ENCODE results near the gene BANF1.

Gene BANF1

DNA sequence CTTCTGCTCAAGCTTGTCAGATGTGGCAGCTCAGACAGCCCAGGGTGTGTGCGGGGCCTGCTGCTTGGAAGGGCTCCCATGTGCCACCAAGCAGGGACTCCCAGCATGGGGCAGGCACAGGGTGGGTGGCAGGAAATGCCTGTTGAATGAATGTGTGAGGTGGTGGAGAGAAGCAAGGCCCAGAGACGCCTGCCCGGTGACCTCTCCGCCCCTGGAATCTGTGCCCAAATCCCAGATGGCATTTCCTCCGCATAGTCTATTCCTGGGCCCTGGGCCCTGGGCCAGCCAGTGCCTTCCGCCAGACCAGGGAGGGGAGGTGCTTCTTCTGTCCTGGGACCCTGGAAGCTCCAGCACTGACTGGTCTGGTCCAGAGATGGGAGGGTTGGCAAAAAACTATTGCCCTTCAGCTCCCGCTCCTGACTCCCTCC is 13.2 kb downstream of the BANF1 start:
- TF ChIP-seq, protein P1, sequence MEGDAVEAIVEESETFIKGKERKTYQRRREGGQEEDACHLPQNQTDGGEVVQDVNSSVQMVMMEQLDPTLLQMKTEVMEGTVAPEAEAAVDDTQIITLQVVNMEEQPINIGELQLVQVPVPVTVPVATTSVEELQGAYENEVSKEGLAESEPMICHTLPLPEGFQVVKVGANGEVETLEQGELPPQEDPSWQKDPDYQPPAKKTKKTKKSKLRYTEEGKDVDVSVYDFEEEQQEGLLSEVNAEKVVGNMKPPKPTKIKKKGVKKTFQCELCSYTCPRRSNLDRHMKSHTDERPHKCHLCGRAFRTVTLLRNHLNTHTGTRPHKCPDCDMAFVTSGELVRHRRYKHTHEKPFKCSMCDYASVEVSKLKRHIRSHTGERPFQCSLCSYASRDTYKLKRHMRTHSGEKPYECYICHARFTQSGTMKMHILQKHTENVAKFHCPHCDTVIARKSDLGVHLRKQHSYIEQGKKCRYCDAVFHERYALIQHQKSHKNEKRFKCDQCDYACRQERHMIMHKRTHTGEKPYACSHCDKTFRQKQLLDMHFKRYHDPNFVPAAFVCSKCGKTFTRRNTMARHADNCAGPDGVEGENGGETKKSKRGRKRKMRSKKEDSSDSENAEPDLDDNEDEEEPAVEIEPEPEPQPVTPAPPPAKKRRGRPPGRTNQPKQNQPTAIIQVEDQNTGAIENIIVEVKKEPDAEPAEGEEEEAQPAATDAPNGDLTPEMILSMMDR (IDR thresholded peaks at IDR 0.05): no peak

DNA sequence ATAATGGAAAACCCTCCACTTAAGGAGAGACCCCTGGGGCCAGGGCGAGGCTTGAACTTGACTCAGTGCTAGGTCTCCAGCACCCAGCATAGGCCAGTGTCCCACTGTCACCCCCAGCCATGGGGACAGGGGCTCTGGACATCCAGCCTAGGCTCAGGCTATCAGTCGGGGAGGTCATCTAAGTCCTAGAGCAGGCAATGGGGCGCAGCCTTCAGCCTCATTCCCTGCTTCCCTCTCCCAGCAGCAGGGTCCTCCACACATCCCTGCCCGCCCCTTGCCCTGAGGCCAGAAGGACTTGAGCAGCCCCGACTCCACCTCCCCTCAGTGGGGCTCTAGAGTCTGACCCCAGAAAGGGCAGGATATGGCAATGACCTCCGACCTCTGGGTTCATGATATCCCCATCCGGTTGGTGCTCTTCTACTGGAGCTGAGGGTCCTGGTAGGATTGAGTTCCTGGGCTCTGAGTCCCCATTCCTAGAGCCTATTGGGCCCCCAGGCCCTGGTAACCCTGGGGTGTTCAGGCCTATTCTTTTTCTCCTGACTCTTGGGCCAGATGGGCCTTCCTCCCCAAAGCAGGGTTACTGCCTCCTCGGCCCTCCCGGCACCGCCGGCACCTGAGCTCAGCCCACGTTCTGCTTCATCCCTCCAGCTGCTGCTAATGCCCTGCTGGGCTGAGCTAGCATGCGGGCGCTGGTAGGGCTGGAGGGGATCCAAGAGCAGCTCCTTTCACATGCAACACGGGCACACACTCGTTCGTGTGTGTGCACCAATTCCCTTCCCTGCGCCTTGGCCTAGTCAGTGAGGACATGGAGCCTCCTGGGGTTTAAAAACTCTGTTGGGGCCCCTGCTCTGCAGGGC is 13.9 kb downstream of the BANF1 start:
- TF ChIP-seq, protein P1 (IDR thresholded peaks at IDR 0.05): no peak

DNA sequence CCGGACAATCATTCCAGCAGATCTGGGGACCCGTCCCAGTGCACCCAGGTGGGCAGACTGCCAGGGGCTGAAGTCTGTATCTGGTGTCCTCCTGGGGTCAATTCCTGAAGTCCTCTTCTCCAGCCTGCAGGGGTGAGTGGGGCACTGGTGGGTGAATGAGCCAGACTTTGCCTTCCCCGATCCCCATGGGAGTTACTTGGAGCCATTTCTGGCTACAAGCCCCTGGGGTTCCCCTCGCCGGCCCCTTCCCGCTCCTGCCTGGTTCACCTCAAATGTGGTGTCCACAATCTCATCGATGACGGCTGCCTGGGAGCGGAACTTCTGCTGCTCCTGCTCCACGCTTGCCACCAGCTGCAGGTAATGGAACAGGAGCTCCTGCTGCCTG is 14.5 kb downstream of the BANF1 start:
- TF ChIP-seq, protein P1 (IDR thresholded peaks at IDR 0.05): no peak

DNA sequence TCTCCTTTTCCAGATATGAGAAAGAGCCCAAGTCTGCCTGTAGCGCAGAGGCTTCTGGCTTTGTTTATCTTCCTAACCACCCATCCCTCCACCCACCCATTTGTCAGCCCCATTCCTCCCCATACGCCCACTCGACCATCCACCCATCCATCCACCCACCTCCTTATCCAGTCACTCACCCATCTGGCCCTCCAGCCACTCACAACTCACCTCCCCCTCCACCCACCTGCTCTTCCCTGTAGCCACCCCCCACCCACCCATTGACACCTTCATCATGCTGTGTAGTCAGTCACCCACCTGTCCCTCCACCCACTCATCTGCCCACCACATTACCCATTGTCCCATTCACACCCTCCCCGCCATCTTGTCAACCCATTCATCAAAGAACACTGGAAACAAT is 15.0 kb downstream of the BANF1 start:
- TF ChIP-seq, protein P1 (IDR thresholded peaks at IDR 0.05): no peak

DNA sequence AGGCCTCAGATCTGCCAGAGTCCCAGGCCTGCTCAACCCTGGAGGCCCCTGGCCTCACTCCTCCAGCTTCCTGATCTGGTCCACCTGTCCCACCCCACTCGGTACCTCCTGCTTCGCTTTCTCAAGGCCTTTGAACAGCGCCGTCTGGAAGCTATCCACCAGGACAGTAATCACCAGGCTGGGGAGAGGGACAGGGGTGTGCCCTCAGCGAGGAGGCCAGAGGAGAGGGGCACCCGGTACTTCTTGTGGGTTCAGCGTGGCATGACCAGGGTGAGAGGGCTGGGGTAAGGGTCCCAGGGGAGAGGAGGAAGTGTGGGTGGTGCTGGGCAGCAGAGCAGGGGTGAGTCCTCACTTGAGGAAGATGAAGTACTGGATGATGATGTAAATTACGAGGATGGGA is 17.9 kb downstream of the BANF1 start:
- TF ChIP-seq, protein P1 (IDR thresholded peaks at IDR 0.05): no peak

DNA sequence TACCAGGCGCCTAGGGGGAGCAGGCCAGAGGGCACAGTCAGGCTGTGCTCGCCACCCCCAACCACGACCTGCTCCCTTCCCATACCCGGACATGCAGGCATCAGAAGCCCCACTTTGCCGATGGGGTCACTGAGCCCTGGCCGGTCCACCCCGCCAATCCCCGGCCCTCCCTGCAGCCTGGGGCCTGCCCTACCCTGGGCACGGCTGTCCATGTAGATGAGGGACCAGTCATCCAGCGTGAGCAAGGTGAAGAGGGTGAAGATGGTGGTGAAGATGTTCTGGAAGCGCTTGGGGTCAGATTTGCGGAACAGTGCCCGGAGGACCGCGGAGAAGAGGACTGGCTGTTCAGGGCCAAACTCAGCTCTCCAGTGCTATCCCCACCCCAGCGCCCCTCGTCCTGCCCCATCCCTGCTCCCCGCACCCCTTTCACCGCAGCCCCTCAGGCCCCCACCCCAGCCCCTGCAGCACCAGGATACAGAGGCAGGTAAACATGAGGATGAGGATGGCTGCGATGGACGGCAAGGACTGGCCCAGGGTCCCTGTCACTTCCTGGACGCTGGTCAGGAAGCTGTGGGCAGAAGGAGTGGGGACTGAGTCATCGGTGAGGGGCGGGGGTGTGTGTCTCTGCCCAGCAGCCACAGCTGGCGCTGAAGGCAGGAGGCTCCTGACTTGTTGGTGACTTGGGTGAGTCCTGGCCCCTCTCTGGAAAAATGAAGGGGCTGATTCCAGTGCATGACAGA is 18.5 kb downstream of the BANF1 start:
- TF ChIP-seq, protein P1 (IDR thresholded peaks at IDR 0.05): no peak

DNA sequence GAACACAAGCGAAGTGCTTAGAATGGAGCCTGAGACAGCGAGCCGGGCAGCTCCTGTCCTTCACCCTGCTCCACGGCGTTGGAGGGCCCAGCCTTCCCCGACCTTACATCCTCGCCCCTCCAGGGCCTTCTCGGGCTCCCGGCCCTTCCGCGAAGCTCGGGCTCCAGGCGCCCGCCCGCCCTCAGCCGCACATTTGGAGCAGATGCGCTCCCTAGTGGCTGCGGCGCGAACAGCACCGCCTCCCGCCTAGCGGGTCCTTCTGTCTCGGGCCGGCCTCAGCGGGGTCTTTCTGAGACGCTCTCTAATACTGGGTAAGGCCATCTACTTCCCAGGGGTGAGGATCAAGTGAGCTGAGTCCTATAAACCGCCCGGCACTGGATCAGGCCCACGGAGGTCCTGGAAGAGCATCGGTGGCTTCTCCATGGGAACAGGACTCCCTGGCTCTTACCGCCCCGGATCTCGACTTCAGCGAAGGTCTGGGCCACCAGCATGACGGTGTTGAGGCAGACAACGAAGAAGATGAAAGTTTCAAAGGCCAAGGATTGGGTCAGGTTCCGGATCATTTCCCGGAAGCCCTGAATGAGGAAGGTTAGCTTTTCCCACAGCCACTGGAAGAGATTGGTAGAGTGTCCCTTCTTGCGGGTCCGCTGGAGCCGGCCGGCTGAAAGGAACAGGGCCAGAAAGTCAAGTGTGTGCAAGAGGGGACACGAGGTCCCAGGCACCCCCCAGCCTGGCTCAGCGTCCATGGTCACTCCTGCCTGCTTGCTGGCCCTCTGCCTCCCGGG is 20.3 kb downstream of the BANF1 start:
- TF ChIP-seq, protein P1 (IDR thresholded peaks at IDR 0.05): peak; percentile 99

All from LNCAP (cell line).